Upper lobe of right lung (tissue), 1 donor: ENCODE results near the gene ZBTB46. TPM values are rescaled to one million over a fixed set of nuclear protein-coding genes. Genes with fewer than 3 reads are reported as not detected.

ENCODE experiments used
- ATAC-seq: fragments of 200-7000 bp; cut with Tn5 transposase; one replicate; pipeline ENCODE4 v1.9.1; 2020; ENCODE audit warnings: mild to moderate bottlenecking, moderate library complexity
- DNase-seq: peaks from one replicate; pipeline ENCODE4 v3.0.0-alpha.2; 2020
- H3K27ac ChIP-seq: fragments of 200-600 bp; one replicate; pipeline ENCODE4 v1.8.0; 2022
- H3K27me3 ChIP-seq: fragments of 200-600 bp; one replicate; pipeline ENCODE4 v1.8.0; 2022; ENCODE audit warnings: mild to moderate bottlenecking
- H3K36me3 ChIP-seq: fragments of 200-600 bp; one replicate; pipeline ENCODE4 v1.8.0; 2022
- H3K4me1 ChIP-seq: fragments of 200-600 bp; one replicate; pipeline ENCODE4 v1.8.0; 2022
- H3K4me3 ChIP-seq: fragments of 200-600 bp; one replicate; pipeline ENCODE4 v1.8.0; 2022; ENCODE audit warnings: mild to moderate bottlenecking
- H3K9me3 ChIP-seq: fragments of 200-600 bp; one replicate; pipeline ENCODE4 v1.8.0; 2022
- intact Hi-C: fragments of 100-400 bp; cut with DNase I; formaldehyde crosslinking; loops from one replicate; pipeline ENCODE4 v1.11.0; 2022
- total RNA-seq: library from RNA; stranded (reverse); fragmentation: NEBNext Ultra II Directional; extraction: Animal tissue kit (Norgen Biotek cat#: 25700); gene quantifications from one replicate; pipeline ENCODE4 v1.2.1, GENCODE V29; 2021
- TF ChIP-seq, protein P1 (sequence below): fragments of 200-600 bp; IDR thresholded peaks from one replicate; pipeline ENCODE4 v1.8.0; 2022; ENCODE audit warnings: antibody characterized with exemption
- donor health status: DM: no; HTN: yes; CAD: no; lungs with severe emphysema.

ZBTB46 gene
- total RNA-seq, 1 donor from 2014 or later: 19.7 TPM

GRCh38 chr20:63828124-63828523 lies 2.9 kb downstream of the ZBTB46 start:
- intact Hi-C loops: no loop called here

DNA sequence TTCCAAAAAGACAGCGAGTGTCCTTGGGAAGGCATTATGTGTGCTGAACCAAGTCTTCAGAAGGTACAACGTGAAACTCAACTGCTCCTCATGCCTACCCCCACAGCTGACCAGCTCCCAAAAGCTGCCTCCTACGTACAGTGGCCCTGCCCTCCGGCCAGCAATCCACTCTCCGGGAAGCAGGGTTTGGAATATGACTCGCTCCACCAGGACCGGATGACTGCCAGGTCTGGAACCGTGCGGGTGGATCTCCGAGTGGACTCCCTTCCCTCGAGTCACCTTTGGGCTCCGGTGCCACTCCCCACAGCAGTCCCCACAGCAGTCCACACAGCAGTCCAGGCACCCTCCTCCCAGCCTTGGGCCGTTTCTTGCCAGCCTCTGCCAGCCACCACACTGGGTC lies 4.3 kb downstream of the ZBTB46 start:
- DNase-seq (no peak), ATAC-seq (no peak)
- Histone ChIP-seq H3K9me3 (no peaks in the 10 kb centered on the region), H3K4me1 (peaks cover 10% of the 10 kb centered on the region), H3K27ac (no peak overlapping the region), H3K36me3 (no peaks in the 10 kb centered on the region), H3K27me3 (no peaks in the 10 kb centered on the region), H3K4me3 (no peak overlapping the region)
- TF ChIP-seq, protein P1, sequence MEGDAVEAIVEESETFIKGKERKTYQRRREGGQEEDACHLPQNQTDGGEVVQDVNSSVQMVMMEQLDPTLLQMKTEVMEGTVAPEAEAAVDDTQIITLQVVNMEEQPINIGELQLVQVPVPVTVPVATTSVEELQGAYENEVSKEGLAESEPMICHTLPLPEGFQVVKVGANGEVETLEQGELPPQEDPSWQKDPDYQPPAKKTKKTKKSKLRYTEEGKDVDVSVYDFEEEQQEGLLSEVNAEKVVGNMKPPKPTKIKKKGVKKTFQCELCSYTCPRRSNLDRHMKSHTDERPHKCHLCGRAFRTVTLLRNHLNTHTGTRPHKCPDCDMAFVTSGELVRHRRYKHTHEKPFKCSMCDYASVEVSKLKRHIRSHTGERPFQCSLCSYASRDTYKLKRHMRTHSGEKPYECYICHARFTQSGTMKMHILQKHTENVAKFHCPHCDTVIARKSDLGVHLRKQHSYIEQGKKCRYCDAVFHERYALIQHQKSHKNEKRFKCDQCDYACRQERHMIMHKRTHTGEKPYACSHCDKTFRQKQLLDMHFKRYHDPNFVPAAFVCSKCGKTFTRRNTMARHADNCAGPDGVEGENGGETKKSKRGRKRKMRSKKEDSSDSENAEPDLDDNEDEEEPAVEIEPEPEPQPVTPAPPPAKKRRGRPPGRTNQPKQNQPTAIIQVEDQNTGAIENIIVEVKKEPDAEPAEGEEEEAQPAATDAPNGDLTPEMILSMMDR: no peak
- intact Hi-C loops: no loop called here

More at GRCh38 chr20:63828124-63828523, 2.9 kb downstream of the ZBTB46 start:
- DNase-seq (no peak), ATAC-seq (no peak)
- H3K27ac ChIP-seq: no peak overlapping the region
- no peaks in the 10 kb centered on the region for H3K36me3 ChIP-seq
- no peaks in the 10 kb centered on the region for H3K9me3 ChIP-seq
- peaks cover 3% of the 10 kb centered on the region for H3K4me1 ChIP-seq
- TF ChIP-seq, protein P1: no peak
- H3K4me3 ChIP-seq: no peak overlapping the region
- no peaks in the 10 kb centered on the region for H3K27me3 ChIP-seq

DNA sequence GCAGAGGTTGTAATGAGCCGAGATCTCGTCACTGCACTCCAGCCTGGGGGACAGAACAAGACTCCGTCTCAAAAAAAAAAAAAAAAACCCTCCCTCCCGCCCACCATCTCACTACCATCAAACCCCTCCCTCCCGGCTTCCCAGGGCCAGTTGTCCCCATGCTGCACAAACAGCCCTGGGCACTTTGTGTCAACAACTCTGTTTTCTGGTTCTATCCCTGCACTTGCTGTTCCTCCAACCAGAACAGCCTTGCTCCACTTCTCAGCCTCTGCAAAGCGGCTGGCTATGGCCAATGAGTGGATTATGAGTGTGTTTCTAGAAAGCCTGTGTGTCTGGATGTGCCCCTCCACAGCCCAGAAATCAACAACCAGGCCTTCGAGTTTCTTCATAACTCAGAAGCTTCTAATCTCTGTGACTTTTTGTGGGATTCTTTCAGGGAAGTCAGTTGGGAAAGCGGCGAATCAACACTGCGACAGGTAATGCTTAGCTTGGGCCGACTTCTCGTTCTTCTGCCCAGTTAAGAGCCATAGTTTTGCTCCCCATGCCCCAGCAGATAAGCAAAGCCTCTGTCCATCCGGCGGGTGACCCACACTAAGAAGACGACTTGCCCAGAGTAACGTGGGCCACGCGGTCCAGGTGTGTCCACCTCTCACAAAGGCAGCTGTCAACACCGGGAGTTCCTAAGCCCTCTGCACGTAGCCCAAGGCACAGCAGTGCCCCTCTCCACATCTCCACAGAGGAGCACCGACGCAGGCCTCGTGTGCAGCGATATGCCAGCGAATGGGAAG lies 5.5 kb downstream of the ZBTB46 start:
- intact Hi-C loops: no loop called here

DNA sequence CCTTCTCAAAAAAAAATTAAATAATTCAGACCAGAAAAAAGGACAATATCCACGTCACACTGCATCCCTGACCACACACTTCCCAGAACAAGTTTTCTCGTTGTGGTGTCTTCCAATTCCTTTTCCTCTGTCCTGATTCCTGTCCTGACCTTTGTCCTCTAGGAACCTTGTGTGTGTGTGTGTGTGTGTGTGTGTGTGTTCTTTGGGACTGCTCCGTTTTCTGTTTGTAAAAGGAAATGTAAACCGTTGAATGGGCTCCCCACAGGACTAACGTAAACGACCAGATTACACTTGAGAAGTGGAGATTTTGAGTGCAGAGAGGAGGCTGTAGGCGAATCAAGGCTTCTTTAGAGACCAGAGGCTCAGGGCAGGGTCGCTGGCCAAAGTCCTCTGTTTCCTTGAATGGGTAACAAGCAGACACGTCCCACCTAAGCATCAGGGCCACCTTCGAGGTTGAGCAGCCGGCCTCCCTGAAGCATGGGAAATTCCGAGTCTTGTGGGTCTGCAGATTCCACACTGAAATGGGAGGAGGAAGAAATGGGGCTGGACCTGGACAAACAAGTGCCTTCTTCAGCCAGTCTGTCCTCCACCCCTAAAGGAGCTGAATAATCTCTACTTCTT lies 7.3 kb downstream of the ZBTB46 start:
- intact Hi-C loops: no loop called here
- Histone ChIP-seq H3K27me3 (no peaks in the 10 kb centered on the region), H3K4me1 (peaks cover 14% of the 10 kb centered on the region), H3K4me3 (no peak overlapping the region), H3K36me3 (no peaks in the 10 kb centered on the region), H3K27ac (no peak overlapping the region), H3K9me3 (no peaks in the 10 kb centered on the region)
- ATAC-seq (no peak), DNase-seq (no peak)
- TF ChIP-seq, protein P1: no peak

More for the DNA sequence above, 5.5 kb downstream of the ZBTB46 start:
- H3K9me3 ChIP-seq: no peaks in the 10 kb centered on the region
- DNase-seq (no peak), ATAC-seq (no peak)
- H3K36me3 ChIP-seq: no peaks in the 10 kb centered on the region
- H3K27me3 ChIP-seq: no peaks in the 10 kb centered on the region
- no peak overlapping the region for H3K27ac ChIP-seq
- H3K4me3 ChIP-seq: no peak overlapping the region
- TF ChIP-seq, protein P1: no peak
- H3K4me1 ChIP-seq: peaks cover 14% of the 10 kb centered on the region

GRCh38 chr20:63822276-63822696 lies 8.8 kb downstream of the ZBTB46 start:
- TF ChIP-seq, protein P1: no peak
- no peaks in the 10 kb centered on the region for H3K27me3 ChIP-seq
- H3K36me3 ChIP-seq: no peaks in the 10 kb centered on the region
- no peaks in the 10 kb centered on the region for H3K9me3 ChIP-seq
- H3K27ac ChIP-seq: peak overlapping the region; percentile 42
- intact Hi-C loops: no loop called here
- H3K4me1 ChIP-seq: peaks cover 14% of the 10 kb centered on the region
- no peak for DNase-seq
- peak; percentile 93 for ATAC-seq
- no peak overlapping the region for H3K4me3 ChIP-seq
